H9 (cell line): ENCODE data around the gene FARP1. TPM values are rescaled to one million over a fixed set of nuclear protein-coding genes. Genes with fewer than 3 reads are reported as not detected.

Experiments
- DNase-seq: peaks from one replicate; pipeline ENCODE4 v3.0.0-alpha.2; 2017
- H2AFZ ChIP-seq: one replicate; pipeline ENCODE4 v1.6.1; 2013; ENCODE audit warnings: mild to moderate bottlenecking, low read length, control low read depth, moderate library complexity
- H2AK5ac ChIP-seq: 2 replicates; pipeline ENCODE4 v1.6.1; 2013; ENCODE audit warnings: low read length, control low read depth, mixed read lengths; ENCODE audit not compliant: insufficient read length
- H2BK120ac ChIP-seq: one replicate; pipeline ENCODE4 v1.6.1; 2013; ENCODE audit warnings: low read depth, mild to moderate bottlenecking, low read length, control low read depth, inconsistent platforms; ENCODE audit not compliant: poor library complexity, severe bottlenecking
- H2BK12ac ChIP-seq: 2 replicates; pipeline ENCODE4 v1.6.1; 2013; ENCODE audit warnings: low read length, control low read depth, mixed read lengths, low read depth; ENCODE audit not compliant: insufficient read length
- H2BK15ac ChIP-seq: 2 replicates; pipeline ENCODE4 v1.6.1; 2013; ENCODE audit warnings: low read depth, low read length, control low read depth
- H2BK20ac ChIP-seq: one replicate; pipeline ENCODE4 v1.6.1; 2013; ENCODE audit warnings: low read depth, mild to moderate bottlenecking, low read length, control low read depth, inconsistent platforms; ENCODE audit not compliant: poor library complexity, severe bottlenecking
- H2BK5ac ChIP-seq: 2 replicates; pipeline ENCODE4 v1.6.1; 2013; ENCODE audit warnings: low read length, control low read depth, mixed read lengths; ENCODE audit not compliant: insufficient read length
- H3K14ac ChIP-seq: 2 replicates; pipeline ENCODE4 v1.6.1; 2013; ENCODE audit warnings: low read length, control low read depth; ENCODE audit not compliant: insufficient read depth
- H3K18ac ChIP-seq: 2 replicates; pipeline ENCODE4 v1.6.1; 2013; ENCODE audit warnings: low read depth, mild to moderate bottlenecking, mixed read lengths, low read length, control low read depth; ENCODE audit not compliant: insufficient read length
- H3K23ac ChIP-seq: 2 replicates; pipeline ENCODE4 v1.6.1; 2013; ENCODE audit warnings: low read length, control low read depth, mixed read lengths, low read depth; ENCODE audit not compliant: insufficient read length
- H3K23me2 ChIP-seq: 2 replicates; pipeline ENCODE4 v1.6.1; 2013; ENCODE audit warnings: low read depth, mild to moderate bottlenecking, mixed read lengths, low read length, control low read depth; ENCODE audit not compliant: insufficient read length, poor library complexity, severe bottlenecking
- H3K27ac ChIP-seq: 2 replicates; pipeline ENCODE4 v1.5.1; 2013; ENCODE audit warnings: low read length, control low read depth, mixed read lengths, low read depth; ENCODE audit not compliant: insufficient read length
- H3K27me3 ChIP-seq: 2 replicates; pipeline ENCODE4 v1.6.1; 2013; ENCODE audit warnings: low read length, control low read depth, inconsistent platforms; ENCODE audit not compliant: insufficient read depth
- H3K4ac ChIP-seq: 2 replicates; pipeline ENCODE4 v1.6.1; 2013; ENCODE audit warnings: low read depth, mild to moderate bottlenecking, control low read depth, inconsistent platforms, low read length, moderate library complexity
- H3K4me1 ChIP-seq: 2 replicates; pipeline ENCODE4 v1.6.1; 2013; ENCODE audit warnings: low read length, control low read depth, inconsistent platforms; ENCODE audit not compliant: insufficient read depth
- H3K4me2 ChIP-seq: 2 replicates; pipeline ENCODE4 v1.6.1; 2013; ENCODE audit warnings: low read length, control low read depth, mixed read lengths; ENCODE audit not compliant: insufficient read length, insufficient read depth
- H3K56ac ChIP-seq: 2 replicates; pipeline ENCODE4 v1.6.1; 2013; ENCODE audit warnings: low read depth, mild to moderate bottlenecking, mixed read lengths, low read length, control low read depth; ENCODE audit not compliant: insufficient read length
- H3K79me1 ChIP-seq: 2 replicates; pipeline ENCODE4 v1.6.1; 2013; ENCODE audit warnings: low read depth, mild to moderate bottlenecking, moderate library complexity, low read length, control low read depth, inconsistent platforms; ENCODE audit not compliant: insufficient read depth, poor library complexity, severe bottlenecking
- H3K79me2 ChIP-seq: 2 replicates; pipeline ENCODE4 v1.6.1; 2013; ENCODE audit warnings: low read length, control low read depth, inconsistent platforms; ENCODE audit not compliant: insufficient read depth
- H3K9ac ChIP-seq: 2 replicates; pipeline ENCODE4 v1.6.1; 2013; ENCODE audit warnings: low read length, control low read depth, mixed read lengths; ENCODE audit not compliant: insufficient read length; ENCODE audit errors: extremely low read depth
- H3K9me3 ChIP-seq: one replicate; pipeline ENCODE4 v1.6.1; 2013; ENCODE audit warnings: low read depth, low read length, inconsistent platforms; ENCODE audit not compliant: control insufficient read depth
- H3T11ph ChIP-seq: one replicate; pipeline ENCODE4 v1.6.1; 2013; ENCODE audit warnings: mild to moderate bottlenecking, low read length, control low read depth, inconsistent platforms
- H4K20me1 ChIP-seq: one replicate; pipeline ENCODE4 v1.6.1; 2013; ENCODE audit not compliant: control insufficient read depth, insufficient read length, insufficient read depth
- H4K5ac ChIP-seq: 2 replicates; pipeline ENCODE4 v1.6.1; 2013; ENCODE audit warnings: low read depth, mild to moderate bottlenecking, mixed read lengths, low read length, control low read depth; ENCODE audit not compliant: insufficient read length
- H4K8ac ChIP-seq: replicated peaks from 2 replicates; pipeline ENCODE4 v1.6.1; 2013; ENCODE audit warnings: low read length, control low read depth, mixed read lengths, low read depth; ENCODE audit not compliant: insufficient read length
- H4K91ac ChIP-seq: 2 replicates; pipeline ENCODE4 v1.6.1; 2013; ENCODE audit warnings: low read depth, mild to moderate bottlenecking, moderate library complexity, mixed read lengths, low read length, control low read depth; ENCODE audit not compliant: insufficient read length
- H3K27ac Mint-ChIP-seq, 3 experiments: 2 replicates in 2 of 3; 3 replicates in 1 of 3; pipeline ENCODE4 v1.8.0; 2020 to 2021; ENCODE audit warnings: mixed read lengths in 3 of 3, mild to moderate bottlenecking in 1 of 3, moderate library complexity in 1 of 3
- H3K27me3 Mint-ChIP-seq: 2 replicates; pipeline ENCODE4 v1.8.0; 2021; ENCODE audit warnings: low read depth, mild to moderate bottlenecking, moderate library complexity, mixed read lengths
- H3K36me3 Mint-ChIP-seq, 3 experiments: 2 replicates in 2 of 3; 3 replicates in 1 of 3; pipeline ENCODE4 v1.8.0; 2020 to 2021; ENCODE audit warnings: low read depth in 3 of 3, mixed read lengths in 3 of 3; ENCODE audit not compliant: insufficient read depth in 1 of 3
- H3K4me1 Mint-ChIP-seq, 2 experiments: 2 replicates each; pipeline ENCODE4 v1.8.0; 2020; ENCODE audit warnings: mixed read lengths in 2 of 2
- H3K4me3 Mint-ChIP-seq, 2 experiments: 2 replicates in 1 of 2; 3 replicates in 1 of 2; pipeline ENCODE4 v1.8.0; 2020 to 2021; ENCODE audit warnings: mild to moderate bottlenecking in 2 of 2, mixed read lengths in 2 of 2, moderate library complexity in 1 of 2
- H3K9me3 Mint-ChIP-seq, 2 experiments: 2 replicates in 1 of 2; 3 replicates in 1 of 2; pipeline ENCODE4 v1.8.0; 2020; ENCODE audit warnings: mild to moderate bottlenecking in 2 of 2, mixed read lengths in 2 of 2, moderate library complexity in 1 of 2
- WGBS: extraction: QIAGEN DNeasy Blood & Tissue Kit; methylation state at CpG from one replicate; pipeline ENCODE4 v1.1.7; 2013; ENCODE audit warnings: missing lambda C conversion rate, low lambda C conversion rate, mixed read lengths; ENCODE audit not compliant: insufficient read length; ENCODE audit errors: extremely low coverage; 5-methylcytosine and 5-hydroxymethylcytosine counted together
- total RNA-seq: library from RNA; stranded (reverse); gene quantifications from 2 replicates; pipeline ENCODE4 v1.2.1, GENCODE V29; 2021
- TF ChIP-seq, protein P1 (sequence below): fragments of 200-600 bp; sonication (generic); conservative IDR thresholded peaks from 3 replicates; pipeline ENCODE4 v1.8.0; 2021; ENCODE audit warnings: antibody characterized with exemption, mild to moderate bottlenecking

FARP1 gene
- total RNA-seq, 1 experiment from 2014 or later = 95.9 TPM

GRCh38 chr13:98297051-98297450 is 154.2 kb downstream of the FARP1 start:
- Histone ChIP-seq H2BK5ac (no peak overlapping the region), H3K4me1 (peaks cover 5% of the 10 kb centered on the region; the same call in 1 of the 2 replicates), H3K56ac (no peak overlapping the region), H3K79me1 (peaks cover 3% of the 10 kb centered on the region), H3K4ac (no peak overlapping the region), H3K27ac (no peak overlapping the region), H3K23me2 (no peaks in the 10 kb centered on the region), H2BK12ac (no peak overlapping the region), H3K9ac (no peak overlapping the region), H4K91ac (no peak overlapping the region), H2AK5ac (no peak overlapping the region), H2BK15ac (no peak overlapping the region), H3K18ac (no peak overlapping the region), H3K9me3 (no peaks in the 10 kb centered on the region), H3K27me3 (no peaks in the 10 kb centered on the region), H2BK120ac (no peak overlapping the region), H3T11ph (no peak overlapping the region), H4K20me1 (no peaks in the 10 kb centered on the region), H4K8ac (no peak overlapping the region), H3K4me2 (no peak overlapping the region), H3K79me2 (0 out of 2 replicates have a peak, but pooled peaks cover 2% of the 10 kb centered on the region), H3K14ac (no peak overlapping the region), H2AFZ (no peak overlapping the region), H2BK20ac (no peak overlapping the region), H3K23ac (no peak overlapping the region), H4K5ac (no peak overlapping the region)
- Mint-ChIP-seq H3K27me3 (no peaks in the 10 kb centered on the region), H3K4me1 (peaks cover 36 to 38% of the 10 kb centered on the region in 2 experiments), H3K4me3 (no peak overlapping the region), H3K36me3 (no peaks in the 10 kb centered on the region), H3K9me3 (no peaks in the 10 kb centered on the region), H3K27ac (no peak overlapping the region)
- no peak for DNase-seq
- WGBS = no CpG with 5 or more reads among the region's 5 CpGs
- TF ChIP-seq, protein P1, sequence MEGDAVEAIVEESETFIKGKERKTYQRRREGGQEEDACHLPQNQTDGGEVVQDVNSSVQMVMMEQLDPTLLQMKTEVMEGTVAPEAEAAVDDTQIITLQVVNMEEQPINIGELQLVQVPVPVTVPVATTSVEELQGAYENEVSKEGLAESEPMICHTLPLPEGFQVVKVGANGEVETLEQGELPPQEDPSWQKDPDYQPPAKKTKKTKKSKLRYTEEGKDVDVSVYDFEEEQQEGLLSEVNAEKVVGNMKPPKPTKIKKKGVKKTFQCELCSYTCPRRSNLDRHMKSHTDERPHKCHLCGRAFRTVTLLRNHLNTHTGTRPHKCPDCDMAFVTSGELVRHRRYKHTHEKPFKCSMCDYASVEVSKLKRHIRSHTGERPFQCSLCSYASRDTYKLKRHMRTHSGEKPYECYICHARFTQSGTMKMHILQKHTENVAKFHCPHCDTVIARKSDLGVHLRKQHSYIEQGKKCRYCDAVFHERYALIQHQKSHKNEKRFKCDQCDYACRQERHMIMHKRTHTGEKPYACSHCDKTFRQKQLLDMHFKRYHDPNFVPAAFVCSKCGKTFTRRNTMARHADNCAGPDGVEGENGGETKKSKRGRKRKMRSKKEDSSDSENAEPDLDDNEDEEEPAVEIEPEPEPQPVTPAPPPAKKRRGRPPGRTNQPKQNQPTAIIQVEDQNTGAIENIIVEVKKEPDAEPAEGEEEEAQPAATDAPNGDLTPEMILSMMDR = no peak
